Measurements from ENCODE around the gene HOXB3.
A peak's percentile ranks its signal among the peaks of the same experiment; 100 is the strongest.

HOXB3 gene

DNA sequence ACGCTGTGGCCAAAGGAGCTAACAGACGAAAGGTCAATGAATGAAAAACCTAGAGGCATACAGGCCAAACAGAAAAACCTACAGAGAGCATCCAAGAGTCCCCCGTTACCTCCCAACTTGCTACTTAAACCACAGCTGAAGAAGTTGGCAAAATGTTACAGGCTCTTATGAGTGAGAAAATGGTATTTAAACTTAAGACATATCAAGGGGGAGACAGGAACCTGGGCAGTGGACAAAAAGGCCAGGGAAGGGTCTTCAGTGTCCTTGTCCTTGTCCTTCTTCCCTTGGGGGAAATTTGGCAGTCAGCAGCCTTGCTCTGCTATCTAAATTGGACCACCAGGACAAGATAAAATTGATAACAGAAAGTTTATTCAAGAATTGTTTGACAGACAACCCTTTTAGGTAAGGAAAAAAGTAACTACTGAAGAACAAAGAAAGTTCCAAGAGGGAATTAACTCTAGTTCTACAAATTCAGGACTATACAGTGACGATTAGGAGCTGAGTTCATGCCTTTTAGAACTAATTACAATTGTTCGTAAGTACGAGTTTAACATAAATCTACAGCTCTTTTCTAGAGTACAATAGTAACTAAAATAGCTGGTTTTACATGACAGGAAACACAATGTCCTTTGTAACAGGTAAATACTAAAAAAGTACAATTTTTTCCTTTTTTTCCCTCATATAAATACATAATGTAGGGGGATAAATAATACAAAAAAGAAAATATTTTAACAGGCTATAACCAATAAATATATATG is 41.3 kb downstream of the HOXB3 start:
- H3K27ac ChIP-seq = no peak overlapping the region
- TF ChIP-seq, protein P1, sequence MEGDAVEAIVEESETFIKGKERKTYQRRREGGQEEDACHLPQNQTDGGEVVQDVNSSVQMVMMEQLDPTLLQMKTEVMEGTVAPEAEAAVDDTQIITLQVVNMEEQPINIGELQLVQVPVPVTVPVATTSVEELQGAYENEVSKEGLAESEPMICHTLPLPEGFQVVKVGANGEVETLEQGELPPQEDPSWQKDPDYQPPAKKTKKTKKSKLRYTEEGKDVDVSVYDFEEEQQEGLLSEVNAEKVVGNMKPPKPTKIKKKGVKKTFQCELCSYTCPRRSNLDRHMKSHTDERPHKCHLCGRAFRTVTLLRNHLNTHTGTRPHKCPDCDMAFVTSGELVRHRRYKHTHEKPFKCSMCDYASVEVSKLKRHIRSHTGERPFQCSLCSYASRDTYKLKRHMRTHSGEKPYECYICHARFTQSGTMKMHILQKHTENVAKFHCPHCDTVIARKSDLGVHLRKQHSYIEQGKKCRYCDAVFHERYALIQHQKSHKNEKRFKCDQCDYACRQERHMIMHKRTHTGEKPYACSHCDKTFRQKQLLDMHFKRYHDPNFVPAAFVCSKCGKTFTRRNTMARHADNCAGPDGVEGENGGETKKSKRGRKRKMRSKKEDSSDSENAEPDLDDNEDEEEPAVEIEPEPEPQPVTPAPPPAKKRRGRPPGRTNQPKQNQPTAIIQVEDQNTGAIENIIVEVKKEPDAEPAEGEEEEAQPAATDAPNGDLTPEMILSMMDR (conservative IDR thresholded peaks at IDR 0.05) = no peak

DNA sequence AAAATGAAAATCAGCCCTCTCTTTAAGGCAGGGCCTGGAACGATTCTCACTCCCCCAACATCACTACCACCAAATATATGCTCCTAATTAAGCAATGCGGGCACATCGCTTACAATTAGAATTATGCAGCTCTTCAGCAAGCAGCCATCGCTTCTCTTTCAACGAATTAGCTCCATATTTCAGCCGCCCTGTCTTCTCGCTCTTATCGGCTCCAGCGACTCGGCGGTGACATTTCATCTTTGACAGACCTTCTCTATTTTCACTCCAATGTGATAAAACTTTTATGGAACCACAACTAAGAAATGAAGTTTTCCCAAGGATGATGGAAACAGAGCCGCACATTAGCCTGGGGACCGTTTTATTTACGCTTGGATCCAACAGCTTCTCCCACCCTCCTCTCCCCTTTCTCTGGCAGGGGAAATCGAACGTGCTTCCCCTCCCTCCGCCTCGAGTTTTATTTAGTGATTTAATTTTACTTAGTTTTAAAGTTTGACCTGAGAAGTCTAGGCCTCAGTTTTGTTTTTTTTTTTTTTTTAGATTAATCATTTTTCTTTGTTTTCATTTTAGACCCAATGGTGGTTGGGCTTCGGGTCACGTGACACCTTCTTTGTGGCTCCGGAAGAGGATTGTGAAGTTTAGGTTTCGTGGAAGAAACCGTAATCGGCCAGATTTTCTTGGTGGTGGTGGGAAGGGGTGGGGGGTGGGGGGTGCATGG is 42.1 kb downstream of the HOXB3 start:
- TF ChIP-seq, protein P1 (conservative IDR thresholded peaks at IDR 0.05) = no peak
- peak overlapping the region; percentile 66 for H3K27ac ChIP-seq

DNA sequence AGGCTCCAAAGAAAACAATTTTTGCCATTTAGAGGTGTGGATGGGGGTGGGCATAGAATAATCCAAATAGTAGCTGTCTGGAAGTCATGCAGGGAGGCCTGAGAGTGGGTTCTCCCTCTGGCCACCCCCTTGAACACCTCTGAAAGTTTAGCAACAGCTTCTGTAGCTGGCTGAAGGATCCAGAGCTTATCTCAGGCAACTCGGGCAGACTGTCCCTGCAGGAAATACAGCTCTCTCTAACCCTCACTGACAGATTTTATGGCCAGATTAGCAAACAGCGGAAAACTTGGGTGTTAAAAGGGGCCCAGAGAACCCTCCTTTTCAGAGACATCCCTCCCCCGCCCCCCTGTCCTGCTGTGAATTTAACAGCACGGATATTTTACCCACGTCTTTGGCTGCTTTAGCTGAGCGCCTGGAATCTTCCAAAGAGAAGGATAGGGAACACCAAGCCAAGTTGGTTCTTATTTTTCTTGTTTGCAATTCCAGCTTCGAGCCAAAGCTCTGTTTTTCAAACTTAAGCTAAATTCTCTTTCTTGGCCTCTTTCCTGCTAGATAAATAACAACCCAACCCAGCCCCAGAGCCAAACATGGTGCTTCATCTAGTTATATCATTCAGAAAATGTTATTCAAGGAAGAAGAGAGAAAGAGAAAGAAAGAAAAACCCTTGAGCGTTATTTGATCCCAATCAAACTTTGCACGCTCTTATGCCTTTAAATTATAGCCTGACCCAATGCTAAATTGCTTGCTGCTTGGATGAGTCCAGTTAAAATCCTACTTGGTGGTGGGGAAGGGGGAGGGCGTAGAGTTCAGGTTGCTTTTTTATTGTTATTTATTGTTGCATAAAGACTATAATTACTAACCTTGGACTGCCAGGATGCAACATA is 42.9 kb downstream of the HOXB3 start:
- H3K27ac ChIP-seq = peak overlapping the region; percentile 66
- TF ChIP-seq, protein P1 (conservative IDR thresholded peaks at IDR 0.05) = no peak

DNA sequence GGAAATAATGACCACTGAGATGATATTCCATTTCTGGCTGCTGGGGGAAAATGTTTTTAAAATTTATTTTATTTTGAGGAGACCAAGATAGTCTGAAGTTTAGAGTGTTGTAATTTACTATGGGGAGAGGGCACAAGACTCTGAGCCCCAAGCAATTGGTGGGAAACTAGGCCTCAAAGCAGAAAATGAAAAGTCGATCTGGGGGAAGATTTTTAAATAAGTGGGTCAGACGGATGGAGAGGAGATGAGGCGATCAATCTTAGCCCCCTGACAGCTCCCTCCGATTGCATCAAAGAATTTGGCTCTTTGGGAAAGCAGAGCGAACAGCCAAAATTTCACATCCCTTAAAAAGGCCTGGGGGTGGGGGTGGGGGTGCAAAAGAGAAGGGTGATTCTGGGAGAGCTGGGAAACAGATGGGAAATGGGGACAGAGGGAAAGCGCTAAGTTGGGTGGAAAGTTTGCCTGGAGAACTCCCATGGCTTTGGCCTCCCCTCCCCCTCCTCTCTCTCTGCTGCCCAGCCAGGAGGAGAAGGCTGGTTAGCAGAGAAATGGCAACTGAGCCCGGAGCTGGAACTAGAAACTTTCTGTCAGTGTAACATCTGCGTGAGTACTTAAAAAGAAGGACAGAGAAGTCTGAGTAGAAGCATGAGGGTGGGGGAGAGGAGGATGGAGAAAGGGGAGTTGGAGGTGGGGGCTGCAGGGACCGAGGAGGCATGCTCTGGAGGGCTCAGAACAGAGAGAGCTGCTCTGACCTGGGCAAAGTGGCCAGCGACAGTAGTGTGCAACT is 43.7 kb downstream of the HOXB3 start:
- peak overlapping the region; percentile 66 for H3K27ac ChIP-seq
- TF ChIP-seq, protein P1 (conservative IDR thresholded peaks at IDR 0.05) = no peak

DNA sequence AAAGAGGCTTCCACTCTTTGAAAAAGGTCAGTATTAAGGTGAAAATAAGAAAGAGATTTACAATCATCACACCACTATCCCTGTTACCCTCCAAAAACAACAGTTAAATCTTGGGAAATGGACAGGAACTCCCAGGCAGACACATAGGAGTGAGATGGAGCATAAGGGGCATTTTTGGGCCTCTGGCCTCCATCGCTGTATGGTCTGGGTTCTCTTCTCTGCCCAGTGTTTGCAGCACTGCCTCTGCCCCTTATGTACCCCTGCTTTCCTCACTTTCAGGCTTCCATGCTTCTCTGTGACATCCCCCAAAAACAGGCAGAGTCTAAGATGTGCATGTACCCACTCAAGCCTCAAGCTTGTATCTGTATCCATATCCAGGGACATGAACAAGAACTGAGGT is 44.5 kb downstream of the HOXB3 start:
- H3K27ac ChIP-seq = no peak overlapping the region
- TF ChIP-seq, protein P1 (conservative IDR thresholded peaks at IDR 0.05) = no peak

DNA sequence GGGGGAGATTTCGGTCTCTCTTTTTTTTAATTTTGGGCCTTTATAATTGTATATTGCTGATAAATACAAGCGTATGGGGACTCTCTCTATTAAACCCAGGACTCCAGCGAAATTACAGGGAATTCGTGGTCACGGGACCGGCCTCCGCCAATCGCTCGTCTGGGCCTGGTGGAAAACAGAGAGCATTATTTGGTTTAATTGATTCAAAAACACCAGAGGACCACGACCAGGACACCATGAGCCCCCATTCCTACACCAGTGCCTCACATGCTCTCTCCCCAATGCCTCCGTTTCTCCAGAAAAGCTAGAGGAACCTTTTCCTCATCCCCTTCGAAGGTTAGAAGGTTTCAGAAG is 45.0 kb downstream of the HOXB3 start, which contains the start of gene HOXB2:
HOXB2 (minus strand) TSS at position 88 of the 354 bp plus-strand sequence. CDS start 198 bp downstream, outside the sequence.
- TF ChIP-seq, protein P1 (conservative IDR thresholded peaks at IDR 0.05) = no peak
- H3K27ac ChIP-seq = no peak within 1 kb of the TSS; the same call in 1 of the 2 replicates

All from VCaP (cell line).